ENCODE data around the gene SPATA2L. TPM values are rescaled to one million over a fixed set of nuclear protein-coding genes. Genes with fewer than 3 reads are reported as not detected.

Gene SPATA2L
- polyA plus RNA-seq = 1 to 10 TPM; 4.8 to 6.5 TPM

DNA sequence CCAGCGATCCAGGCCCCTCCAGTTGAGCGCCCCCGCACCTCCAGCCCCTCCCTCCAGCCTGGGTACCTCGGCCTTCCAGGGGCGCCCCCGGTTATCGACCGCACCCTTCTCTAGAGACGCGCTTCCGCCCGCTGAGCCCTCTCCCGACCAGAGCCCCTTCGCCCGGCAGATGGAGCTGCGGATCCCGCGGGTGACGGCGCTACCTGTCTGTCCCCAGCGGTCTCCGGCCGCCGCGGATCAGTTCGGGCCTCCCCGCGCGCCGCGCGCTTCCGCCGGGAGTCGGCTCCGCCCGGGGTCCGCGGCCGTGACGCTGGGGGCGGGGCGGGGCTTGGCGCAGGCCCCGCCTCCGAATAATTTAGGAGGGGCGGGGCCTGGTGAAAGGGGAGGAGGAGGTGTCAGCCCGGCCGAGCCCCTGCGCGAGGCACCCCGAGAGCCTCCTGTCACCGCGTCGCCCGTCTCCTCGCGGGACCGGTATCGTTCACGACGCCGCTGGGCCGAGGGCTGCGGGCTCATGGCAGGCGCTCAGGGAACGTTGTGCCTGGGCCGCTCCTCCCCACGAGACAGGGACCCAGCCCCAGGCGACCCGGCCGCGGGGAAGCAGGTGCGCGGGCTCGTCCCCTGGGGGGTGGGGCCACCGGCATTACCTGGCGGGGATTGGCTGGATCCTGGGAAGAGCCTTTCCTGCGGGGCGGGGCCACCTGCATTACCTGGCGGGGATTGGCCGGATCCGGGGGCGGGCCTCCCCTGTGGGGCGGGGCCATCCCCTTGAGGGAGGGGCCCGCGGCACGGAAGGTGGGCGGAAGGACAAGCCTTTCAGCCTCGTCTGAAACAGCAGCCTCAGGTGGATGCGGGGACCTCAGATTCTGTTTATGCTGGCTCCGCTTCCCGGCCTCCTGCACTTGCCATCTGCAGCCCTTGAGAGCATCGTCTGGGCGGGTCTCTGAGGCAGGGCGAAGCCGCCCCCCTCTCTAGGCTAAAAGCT lies at the start of gene SPATA2L:
Gene SPATA2L (minus strand): TSS at position 281 of the 982 bp plus-strand sequence. CDS start 473 bp downstream, outside the sequence.
- no peaks in the 10 kb centered on the region for H3K27me3 ChIP-seq (ENCODE audit: control insufficient read depth in 1 of 2, insufficient read depth in 2 of 2, low read length in 2 of 2)
- 1% methylated on average over 65 to 97 of the region's 97 CpGs for WGBS, 2 donors
- H3K4me1 ChIP-seq (ENCODE audit: control insufficient read depth in 2 of 2, insufficient read depth in 2 of 2, low read length in 1 of 2) = peaks cover 0 to 10% of the 10 kb centered on the region in 2 donors
- H3K4me3 ChIP-seq (ENCODE audit: low read depth in 1 of 2, low read length in 2 of 2) = peak within 1 kb of the TSS; percentile 55 to 70
- H3K36me3 ChIP-seq (ENCODE audit: control insufficient read depth in 2 of 2, insufficient read depth in 2 of 2, low read length in 1 of 2) = peaks cover 0 to 5% of the 10 kb centered on the region in 2 donors
- H3K27ac ChIP-seq (ENCODE audit: low read depth in 2 of 2, low read length in 1 of 2) = peak within 1 kb of the TSS; percentile 93
- no peaks in the 10 kb centered on the region for H3K9me3 ChIP-seq (ENCODE audit: control insufficient read depth in 2 of 2, insufficient read depth in 1 of 2, low read depth in 1 of 2, low read length in 1 of 2)

DNA sequence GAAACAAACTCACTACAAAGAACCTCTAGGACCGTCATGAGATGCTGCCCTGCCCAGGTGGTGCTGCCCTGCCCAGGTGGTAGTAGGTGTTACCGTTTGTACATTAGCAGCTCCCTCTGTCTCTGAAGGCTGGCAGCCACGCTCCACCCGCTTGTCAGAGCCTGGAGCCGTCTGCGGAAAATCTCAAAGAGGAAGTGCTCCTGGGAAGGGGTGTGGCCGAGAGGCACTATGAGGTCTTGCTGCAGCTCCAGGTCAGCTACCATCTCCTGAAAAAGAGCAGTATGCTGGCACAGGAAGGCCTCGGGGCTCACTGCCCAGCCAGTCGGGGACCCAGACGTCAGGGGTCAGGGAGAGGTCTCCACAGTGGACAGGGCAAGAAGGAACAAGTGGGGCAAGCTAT lies 48.1 kb upstream of the SPATA2L start:
- WGBS, 2 donors = 53 to 72% methylated on average over 10 of the region's 10 CpGs
- Histone ChIP-seq H3K4me3 (ENCODE audit: low read depth in 1 of 2, low read length in 2 of 2) (no peak overlapping the region), H3K9me3 (ENCODE audit: control insufficient read depth in 2 of 2, insufficient read depth in 1 of 2, low read depth in 1 of 2, low read length in 1 of 2) (no peaks in the 10 kb centered on the region), H3K4me1 (ENCODE audit: control insufficient read depth in 2 of 2, insufficient read depth in 2 of 2, low read length in 1 of 2) (no peaks in the 10 kb centered on the region), H3K27me3 (ENCODE audit: control insufficient read depth in 1 of 2, insufficient read depth in 2 of 2, low read length in 2 of 2) (no peaks in the 10 kb centered on the region), H3K36me3 (ENCODE audit: control insufficient read depth in 2 of 2, insufficient read depth in 2 of 2, low read length in 1 of 2) (peaks cover 0 to 6% of the 10 kb centered on the region in 2 donors), H3K27ac (ENCODE audit: low read depth in 2 of 2, low read length in 1 of 2) (no peak overlapping the region)

DNA sequence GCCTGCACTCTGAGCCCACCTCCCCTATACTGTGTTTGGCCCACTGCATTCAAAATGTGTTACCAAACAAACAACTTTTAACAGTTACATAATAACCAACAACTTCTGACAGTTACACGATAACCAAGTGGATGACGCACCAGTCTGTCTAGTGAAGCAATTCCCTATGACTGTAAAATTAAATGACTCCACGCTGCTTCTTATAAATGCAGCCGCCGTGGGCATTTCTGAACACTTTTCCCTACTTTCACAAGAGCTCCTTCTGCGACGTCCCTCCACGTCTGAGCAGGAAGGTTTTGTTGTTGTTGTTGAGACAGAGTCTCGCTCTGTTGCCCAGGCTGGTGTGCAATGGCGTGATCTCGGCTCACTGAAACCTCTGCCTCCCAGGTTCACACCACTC lies 47.4 kb upstream of the SPATA2L start:
- H3K9me3 ChIP-seq (ENCODE audit: control insufficient read depth in 2 of 2, insufficient read depth in 1 of 2, low read depth in 1 of 2, low read length in 1 of 2) = no peaks in the 10 kb centered on the region
- H3K27me3 ChIP-seq (ENCODE audit: control insufficient read depth in 1 of 2, insufficient read depth in 2 of 2, low read length in 2 of 2) = no peaks in the 10 kb centered on the region
- 95% methylated on average over 11 of the region's 11 CpGs for WGBS, 2 donors
- no peak overlapping the region for H3K27ac ChIP-seq (ENCODE audit: low read depth in 2 of 2, low read length in 1 of 2)
- peaks cover 0 to 6% of the 10 kb centered on the region in 2 donors for H3K36me3 ChIP-seq (ENCODE audit: control insufficient read depth in 2 of 2, insufficient read depth in 2 of 2, low read length in 1 of 2)
- H3K4me1 ChIP-seq (ENCODE audit: control insufficient read depth in 2 of 2, insufficient read depth in 2 of 2, low read length in 1 of 2) = no peaks in the 10 kb centered on the region
- H3K4me3 ChIP-seq (ENCODE audit: low read depth in 1 of 2, low read length in 2 of 2) = no peak overlapping the region

GRCh38 chr16:89748076-89748475 lies 46.6 kb upstream of the SPATA2L start:
- Histone ChIP-seq H3K4me3 (ENCODE audit: low read depth in 1 of 2, low read length in 2 of 2) (no peak overlapping the region), H3K9me3 (ENCODE audit: control insufficient read depth in 2 of 2, insufficient read depth in 1 of 2, low read depth in 1 of 2, low read length in 1 of 2) (no peaks in the 10 kb centered on the region), H3K36me3 (ENCODE audit: control insufficient read depth in 2 of 2, insufficient read depth in 2 of 2, low read length in 1 of 2) (peaks cover 0 to 6% of the 10 kb centered on the region in 2 donors), H3K27me3 (ENCODE audit: control insufficient read depth in 1 of 2, insufficient read depth in 2 of 2, low read length in 2 of 2) (no peaks in the 10 kb centered on the region), H3K27ac (ENCODE audit: low read depth in 2 of 2, low read length in 1 of 2) (no peak overlapping the region), H3K4me1 (ENCODE audit: control insufficient read depth in 2 of 2, insufficient read depth in 2 of 2, low read length in 1 of 2) (no peaks in the 10 kb centered on the region)
- WGBS, 2 donors = 96 to 97% methylated on average over 9 of the region's 9 CpGs

- peaks cover 0 to 10% of the 10 kb centered on the region in 2 donors for H3K36me3 ChIP-seq (ENCODE audit: control insufficient read depth in 2 of 2, insufficient read depth in 2 of 2, low read length in 1 of 2)
- WGBS, 2 donors = 88 to 90% methylated on average over 15 of the region's 15 CpGs
- H3K9me3 ChIP-seq (ENCODE audit: control insufficient read depth in 2 of 2, insufficient read depth in 1 of 2, low read depth in 1 of 2, low read length in 1 of 2) = no peaks in the 10 kb centered on the region
- H3K27ac ChIP-seq (ENCODE audit: low read depth in 2 of 2, low read length in 1 of 2) = no peak overlapping the region
- H3K27me3 ChIP-seq (ENCODE audit: control insufficient read depth in 1 of 2, insufficient read depth in 2 of 2, low read length in 2 of 2) = no peaks in the 10 kb centered on the region
- H3K4me3 ChIP-seq (ENCODE audit: low read depth in 1 of 2, low read length in 2 of 2) = no peak overlapping the region
- H3K4me1 ChIP-seq (ENCODE audit: control insufficient read depth in 2 of 2, insufficient read depth in 2 of 2, low read length in 1 of 2) = no peaks in the 10 kb centered on the region
These were observed 44.5 kb upstream of the SPATA2L start for GRCh38 chr16:89746043-89746442.

- no peaks in the 10 kb centered on the region for H3K4me1 ChIP-seq (ENCODE audit: control insufficient read depth in 2 of 2, insufficient read depth in 2 of 2, low read length in 1 of 2)
- H3K27ac ChIP-seq (ENCODE audit: low read depth in 2 of 2, low read length in 1 of 2) = no peak overlapping the region
- H3K36me3 ChIP-seq (ENCODE audit: control insufficient read depth in 2 of 2, insufficient read depth in 2 of 2, low read length in 1 of 2) = peaks cover 0 to 14% of the 10 kb centered on the region in 2 donors
- no peaks in the 10 kb centered on the region for H3K9me3 ChIP-seq (ENCODE audit: control insufficient read depth in 2 of 2, insufficient read depth in 1 of 2, low read depth in 1 of 2, low read length in 1 of 2)
- no peak overlapping the region for H3K4me3 ChIP-seq (ENCODE audit: low read depth in 1 of 2, low read length in 2 of 2)
- H3K27me3 ChIP-seq (ENCODE audit: control insufficient read depth in 1 of 2, insufficient read depth in 2 of 2, low read length in 2 of 2) = no peaks in the 10 kb centered on the region
- 86 to 93% methylated on average over 16 of the region's 16 CpGs for WGBS, 2 donors
These were observed 43.3 kb upstream of the SPATA2L start for GRCh38 chr16:89744813-89745212.

DNA sequence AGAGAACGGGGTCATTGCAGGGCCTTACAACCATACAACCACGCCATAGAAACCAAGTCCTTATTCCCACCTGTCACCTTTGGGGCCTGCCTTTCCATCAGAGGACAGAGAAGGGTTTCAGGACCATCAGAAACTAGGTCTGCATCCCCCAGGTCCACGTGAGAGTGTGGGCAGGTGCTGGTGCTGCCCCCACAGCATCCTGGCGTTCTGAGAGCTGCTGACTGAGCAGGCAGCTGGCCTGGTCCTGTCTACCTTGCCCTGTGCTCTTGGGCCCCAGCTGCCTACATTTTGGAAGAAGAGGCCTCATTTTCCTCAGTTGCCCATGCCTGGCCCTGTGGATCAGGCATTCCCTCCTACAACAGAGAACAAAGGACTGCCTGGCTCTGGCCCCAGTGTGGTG lies 41.4 kb upstream of the SPATA2L start:
- no peaks in the 10 kb centered on the region for H3K27me3 ChIP-seq (ENCODE audit: control insufficient read depth in 1 of 2, insufficient read depth in 2 of 2, low read length in 2 of 2)
- no peak overlapping the region for H3K4me3 ChIP-seq (ENCODE audit: low read depth in 1 of 2, low read length in 2 of 2)
- WGBS, 2 donors = 84 to 86% methylated on average over 4 of the region's 4 CpGs
- peaks cover 13 to 28% of the 10 kb centered on the region in 2 donors for H3K36me3 ChIP-seq (ENCODE audit: control insufficient read depth in 2 of 2, insufficient read depth in 2 of 2, low read length in 1 of 2)
- no peak overlapping the region for H3K27ac ChIP-seq (ENCODE audit: low read depth in 2 of 2, low read length in 1 of 2)
- H3K9me3 ChIP-seq (ENCODE audit: control insufficient read depth in 2 of 2, insufficient read depth in 1 of 2, low read depth in 1 of 2, low read length in 1 of 2) = no peaks in the 10 kb centered on the region
- no peaks in the 10 kb centered on the region for H3K4me1 ChIP-seq (ENCODE audit: control insufficient read depth in 2 of 2, insufficient read depth in 2 of 2, low read length in 1 of 2)

DNA sequence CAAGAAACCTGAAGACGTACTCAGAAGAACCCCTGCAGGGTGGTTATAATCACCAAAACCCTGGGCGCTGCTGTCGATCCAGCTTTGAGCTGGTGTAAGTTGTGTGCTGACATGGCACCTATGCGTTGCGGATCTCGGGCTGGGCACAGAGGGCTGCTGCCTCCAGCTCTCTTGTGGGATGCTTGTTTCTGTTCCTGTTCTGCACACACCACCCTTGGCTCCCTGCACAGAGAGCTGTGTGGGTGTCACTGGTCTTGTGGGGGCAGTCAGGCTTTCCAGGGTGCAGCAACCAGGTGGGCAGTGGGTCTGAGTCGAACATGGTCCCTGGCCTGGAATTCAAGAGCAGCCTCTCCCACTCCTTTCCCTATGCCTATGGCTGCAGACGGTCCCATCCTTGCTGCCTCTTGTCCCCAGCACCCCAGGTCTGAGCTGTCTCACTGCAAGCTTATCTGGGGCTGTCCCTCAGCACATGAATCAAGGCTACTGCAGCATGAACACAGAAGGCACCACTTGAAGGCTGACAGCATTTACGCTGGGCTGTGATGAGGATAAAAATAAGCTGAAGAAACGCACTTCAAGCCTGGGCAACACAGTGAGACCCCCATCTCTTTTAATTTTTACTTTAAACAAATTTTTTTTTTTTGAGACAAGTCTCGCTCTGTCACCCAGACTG lies 40.0 kb upstream of the SPATA2L start:
- H3K36me3 ChIP-seq (ENCODE audit: control insufficient read depth in 2 of 2, insufficient read depth in 2 of 2, low read length in 1 of 2) = peaks cover 25 to 39% of the 10 kb centered on the region in 2 donors
- H3K27ac ChIP-seq (ENCODE audit: low read depth in 2 of 2, low read length in 1 of 2) = no peak overlapping the region
- H3K9me3 ChIP-seq (ENCODE audit: control insufficient read depth in 2 of 2, insufficient read depth in 1 of 2, low read depth in 1 of 2, low read length in 1 of 2) = no peaks in the 10 kb centered on the region
- 83 to 84% methylated on average over 11 of the region's 11 CpGs for WGBS, 2 donors
- peaks cover 0 to 3% of the 10 kb centered on the region in 2 donors for H3K4me1 ChIP-seq (ENCODE audit: control insufficient read depth in 2 of 2, insufficient read depth in 2 of 2, low read length in 1 of 2)
- no peak overlapping the region for H3K4me3 ChIP-seq (ENCODE audit: low read depth in 1 of 2, low read length in 2 of 2)
- no peaks in the 10 kb centered on the region for H3K27me3 ChIP-seq (ENCODE audit: control insufficient read depth in 1 of 2, insufficient read depth in 2 of 2, low read length in 2 of 2)

- no peaks in the 10 kb centered on the region for H3K9me3 ChIP-seq (ENCODE audit: control insufficient read depth in 2 of 2, insufficient read depth in 1 of 2, low read depth in 1 of 2, low read length in 1 of 2)
These were observed 37.9 kb upstream of the SPATA2L start for GRCh38 chr16:89739383-89739782.

More at GRCh38 chr16:89739383-89739782, 37.9 kb upstream of the SPATA2L start:
- no peaks in the 10 kb centered on the region for H3K27me3 ChIP-seq (ENCODE audit: control insufficient read depth in 1 of 2, insufficient read depth in 2 of 2, low read length in 2 of 2)
- H3K36me3 ChIP-seq (ENCODE audit: control insufficient read depth in 2 of 2, insufficient read depth in 2 of 2, low read length in 1 of 2) = peaks cover 26 to 45% of the 10 kb centered on the region in 2 donors
- 86 to 90% methylated on average over 9 of the region's 9 CpGs for WGBS, 2 donors
- peaks cover 0 to 3% of the 10 kb centered on the region in 2 donors for H3K4me1 ChIP-seq (ENCODE audit: control insufficient read depth in 2 of 2, insufficient read depth in 2 of 2, low read length in 1 of 2)
- H3K4me3 ChIP-seq (ENCODE audit: low read depth in 1 of 2, low read length in 2 of 2) = no peak overlapping the region
- H3K27ac ChIP-seq (ENCODE audit: low read depth in 2 of 2, low read length in 1 of 2) = no peak overlapping the region
